Measurements from ENCODE around the gene XPC.

The XPC gene

GRCh38 chr3:14154895-14155440 lies 23.4 kb downstream of the XPC start:
- no peaks in the 10 kb centered on the region for H3K4me1 ChIP-seq (ENCODE audit: control insufficient read depth in 1 of 2, insufficient read depth in 1 of 2, low read depth in 1 of 2, low read length in 1 of 2)

GRCh38 chr3:14154276-14154675 lies 24.1 kb downstream of the XPC start:
- no peak overlapping the region for H3K27ac ChIP-seq
- peaks cover 74% of the 10 kb centered on the region for H3K36me3 ChIP-seq
- no peak overlapping the region for H3K4me3 ChIP-seq (ENCODE audit: low read depth in 1 of 2, low read length in 1 of 2)
- no peaks in the 10 kb centered on the region for H3K27me3 ChIP-seq
- TF ChIP-seq CTCF (IDR thresholded peaks at IDR 0.05): no peak
- H3K9me3 ChIP-seq: no peaks in the 10 kb centered on the region
- no peaks in the 10 kb centered on the region for H3K4me1 ChIP-seq (ENCODE audit: control insufficient read depth in 1 of 2, insufficient read depth in 1 of 2, low read depth in 1 of 2, low read length in 1 of 2)

More at GRCh38 chr3:14154895-14155440, 23.4 kb downstream of the XPC start:
- no peak overlapping the region for H3K4me3 ChIP-seq (ENCODE audit: low read depth in 1 of 2, low read length in 1 of 2)
- no peak for TF ChIP-seq CTCF (IDR thresholded peaks at IDR 0.05)
- no peaks in the 10 kb centered on the region for H3K9me3 ChIP-seq
- H3K36me3 ChIP-seq: peaks cover 77% of the 10 kb centered on the region
- no peaks in the 10 kb centered on the region for H3K27me3 ChIP-seq
- H3K27ac ChIP-seq: peak overlapping the region; percentile 47

- Histone ChIP-seq H3K36me3 (peaks cover 72% of the 10 kb centered on the region), H3K9me3 (no peaks in the 10 kb centered on the region), H3K27me3 (no peaks in the 10 kb centered on the region), H3K4me3 (ENCODE audit: low read depth in 1 of 2, low read length in 1 of 2) (no peak overlapping the region), H3K27ac (no peak overlapping the region), H3K4me1 (ENCODE audit: control insufficient read depth in 1 of 2, insufficient read depth in 1 of 2, low read depth in 1 of 2, low read length in 1 of 2) (no peaks in the 10 kb centered on the region)
- TF ChIP-seq CTCF (IDR thresholded peaks at IDR 0.05): no peak
These were observed 24.7 kb downstream of the XPC start for GRCh38 chr3:14153663-14154062.

GRCh38 chr3:14152963-14153355 lies 25.4 kb downstream of the XPC start:
- no peak for TF ChIP-seq CTCF (IDR thresholded peaks at IDR 0.05)
- Histone ChIP-seq H3K27ac (no peak overlapping the region), H3K9me3 (no peaks in the 10 kb centered on the region), H3K27me3 (no peaks in the 10 kb centered on the region), H3K4me3 (ENCODE audit: low read depth in 1 of 2, low read length in 1 of 2) (no peak overlapping the region), H3K4me1 (ENCODE audit: control insufficient read depth in 1 of 2, insufficient read depth in 1 of 2, low read depth in 1 of 2, low read length in 1 of 2) (no peaks in the 10 kb centered on the region), H3K36me3 (peaks cover 72% of the 10 kb centered on the region)

GRCh38 chr3:14152233-14152962 lies 26.0 kb downstream of the XPC start:
- H3K4me1 ChIP-seq (ENCODE audit: control insufficient read depth in 1 of 2, insufficient read depth in 1 of 2, low read depth in 1 of 2, low read length in 1 of 2): peaks cover 0 to 1% of the 10 kb centered on the region in 2 experiments
- peaks cover 72% of the 10 kb centered on the region for H3K36me3 ChIP-seq
- no peak overlapping the region for H3K4me3 ChIP-seq (ENCODE audit: low read depth in 1 of 2, low read length in 1 of 2)
- TF ChIP-seq CTCF (IDR thresholded peaks at IDR 0.05): no peak
- H3K27ac ChIP-seq: no peak overlapping the region
- H3K27me3 ChIP-seq: no peaks in the 10 kb centered on the region
- no peaks in the 10 kb centered on the region for H3K9me3 ChIP-seq

All from neutrophil (primary cell).